GM21381 (cell line): ENCODE data around the gene ZXDC.

Source experiments
- ATAC-seq: cut with Tn5 transposase; IDR thresholded peaks from one replicate; pipeline ENCODE4 v1.9.1; 2021; ENCODE audit warnings: mild to moderate bottlenecking, moderate library complexity; ENCODE audit not compliant: unreplicated experiment

ZXDC gene

GRCh38 chr3:126512916-126513650 lies 37.4 kb upstream of the ZXDC start:
- no peak for ATAC-seq

DNA sequence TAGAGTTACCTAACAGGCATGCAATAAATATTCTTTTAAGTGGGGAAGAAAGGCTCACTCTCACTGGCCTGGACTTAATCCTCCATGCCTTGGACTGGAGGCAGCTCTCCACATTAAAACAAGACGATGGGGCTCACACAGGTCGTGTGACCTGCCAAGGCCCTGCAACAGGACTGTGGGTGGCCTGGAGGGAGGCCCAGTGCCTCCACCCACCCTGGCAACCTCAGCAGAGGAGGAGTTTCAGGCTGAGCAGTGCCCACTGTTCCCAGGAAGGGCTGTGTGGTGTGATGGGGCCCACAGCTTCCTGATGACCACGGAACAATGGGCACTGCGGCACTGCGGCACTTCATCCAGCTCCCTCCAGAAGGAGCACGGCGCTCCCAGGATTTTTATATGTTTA lies 36.3 kb upstream of the ZXDC start:
- ATAC-seq = no peak

DNA sequence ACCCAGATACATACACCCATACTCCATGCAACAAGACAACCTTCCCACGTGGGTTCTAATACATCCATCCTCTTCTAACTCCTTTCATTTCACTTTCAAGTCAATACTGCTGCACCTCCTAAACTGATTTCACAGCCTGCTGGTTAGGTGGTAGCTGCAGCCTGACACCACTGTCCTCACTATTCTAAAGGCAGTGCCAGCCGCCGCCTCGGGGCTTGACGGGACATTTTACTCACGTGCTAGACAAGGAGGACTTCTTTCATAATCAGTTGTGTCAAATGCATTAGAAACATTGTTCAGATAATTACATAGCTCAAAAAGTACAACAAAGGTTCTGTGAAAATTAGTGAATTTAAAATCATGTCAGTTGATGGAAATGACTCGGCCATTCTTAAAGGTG lies 35.6 kb upstream of the ZXDC start:
- no peak for ATAC-seq

DNA sequence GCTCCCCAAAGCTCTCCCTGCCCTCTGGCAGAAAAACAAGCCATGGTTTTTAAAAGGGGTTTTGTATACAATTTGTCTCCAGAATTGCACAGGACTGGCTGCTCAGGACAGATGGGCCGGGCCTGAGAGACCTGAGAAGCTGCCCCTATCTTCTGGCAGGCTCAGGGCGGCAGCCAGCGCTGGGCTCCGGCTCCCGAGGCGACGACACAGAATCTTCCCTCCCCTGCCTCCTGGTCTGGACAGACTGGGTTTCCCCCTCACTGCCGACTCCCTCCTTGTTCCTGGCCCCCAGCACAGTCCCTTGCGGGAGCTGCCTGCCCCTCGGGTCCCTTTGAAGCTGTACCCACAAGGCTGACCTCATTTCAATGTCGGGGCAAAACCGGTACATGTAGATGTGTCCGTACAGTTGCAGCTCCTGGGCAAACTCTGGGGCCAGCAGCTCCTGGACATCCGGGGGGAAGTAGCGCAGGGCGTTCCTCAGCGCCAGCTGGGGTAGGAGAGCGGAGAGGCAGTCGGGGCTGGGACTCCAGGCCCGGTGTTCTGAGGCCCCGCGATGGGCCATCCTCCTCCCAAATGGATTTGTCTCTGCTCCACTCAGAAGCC lies 34.7 kb upstream of the ZXDC start:
- no peak for ATAC-seq

- ATAC-seq = no peak
These were observed 34.1 kb upstream of the ZXDC start for GRCh38 chr3:126509597-126510307.

DNA sequence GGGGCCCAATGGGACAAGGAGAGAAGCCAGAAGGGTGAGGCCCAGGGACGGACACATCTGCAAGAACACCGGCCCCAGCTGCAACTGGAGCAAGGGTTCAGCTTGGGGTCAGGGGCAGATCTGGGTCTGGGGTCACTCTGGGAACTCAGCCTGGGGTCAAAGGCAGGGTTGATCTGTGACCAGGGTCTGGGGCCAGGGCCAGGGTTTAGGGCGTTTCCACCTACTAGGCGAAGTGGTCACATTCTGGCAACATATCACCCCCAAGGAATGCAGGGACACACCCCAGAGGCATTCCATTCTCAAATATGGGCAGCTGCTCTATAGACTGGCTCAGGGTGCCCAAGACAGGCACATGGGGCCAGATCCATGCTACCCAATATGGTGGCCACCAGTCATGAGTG lies 32.9 kb upstream of the ZXDC start:
- ATAC-seq = no peak

- no peak for ATAC-seq
These were observed 32.2 kb upstream of the ZXDC start for GRCh38 chr3:126507886-126508285.

- ATAC-seq = no peak
These were observed 28.0 kb upstream of the ZXDC start for GRCh38 chr3:126503701-126504100.

- ATAC-seq = no peak
These were observed 27.0 kb upstream of the ZXDC start for GRCh38 chr3:126502656-126503055.

- no peak for ATAC-seq
These were observed 26.0 kb upstream of the ZXDC start for GRCh38 chr3:126501736-126502135.

DNA sequence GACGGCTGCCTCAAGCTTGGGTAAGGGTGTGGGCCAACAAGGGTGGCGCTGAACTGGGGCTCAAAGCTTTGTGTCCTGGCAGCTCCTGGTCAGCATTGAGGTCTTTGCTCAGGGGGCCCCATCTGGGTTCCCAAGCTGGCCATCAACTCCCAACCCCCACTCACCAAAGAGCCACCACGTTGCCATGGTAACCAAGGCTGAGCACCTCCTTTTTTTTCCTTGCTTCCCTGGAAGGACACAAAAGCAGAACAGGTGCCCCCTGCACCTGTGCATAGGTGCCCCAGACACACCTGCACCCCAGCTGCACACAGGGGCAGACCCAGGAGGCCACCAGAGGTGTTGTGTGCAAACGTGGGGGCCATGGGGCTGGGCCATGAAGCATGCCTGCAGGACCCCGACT lies 25.4 kb upstream of the ZXDC start:
- no peak for ATAC-seq

DNA sequence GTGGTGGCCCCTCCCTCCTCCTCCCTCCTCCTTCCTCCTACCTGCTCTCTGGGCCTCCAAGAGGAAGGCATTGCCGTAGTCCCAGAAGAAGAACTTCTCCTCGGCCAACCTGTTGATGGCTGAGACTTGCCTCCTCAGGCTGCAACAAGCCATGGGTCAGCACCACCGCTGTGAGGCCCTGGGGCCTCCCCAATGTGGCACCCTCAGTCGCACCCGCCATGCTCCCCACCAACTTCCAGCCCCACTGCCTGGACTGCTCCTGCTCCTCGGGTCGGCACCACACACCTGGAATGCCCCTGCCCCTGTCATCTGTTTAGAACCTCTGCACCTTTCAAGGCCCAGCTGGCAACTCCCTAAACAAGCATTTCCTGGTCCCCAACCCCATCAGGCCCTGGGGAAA lies 24.3 kb upstream of the ZXDC start:
- no peak for ATAC-seq

DNA sequence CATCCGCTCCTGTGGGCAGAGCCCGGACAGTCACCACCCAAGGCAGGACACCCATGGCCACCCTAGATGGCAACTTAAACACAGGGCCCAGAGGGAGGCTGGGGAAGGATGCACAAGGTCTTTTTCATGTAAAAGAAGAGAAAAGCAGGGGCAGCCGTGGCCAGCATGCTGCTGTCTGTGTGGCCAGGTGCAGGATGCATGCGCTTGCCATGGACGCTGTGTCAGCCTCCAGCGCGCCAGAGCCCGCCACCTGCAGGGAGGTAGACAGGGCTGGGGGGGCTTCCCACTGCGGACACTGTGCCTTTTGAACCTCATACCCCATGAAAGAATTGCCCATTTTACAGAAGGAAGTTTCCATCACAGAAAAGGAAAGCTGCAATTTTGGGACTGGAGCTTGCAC lies 23.7 kb upstream of the ZXDC start:
- ATAC-seq = no peak

DNA sequence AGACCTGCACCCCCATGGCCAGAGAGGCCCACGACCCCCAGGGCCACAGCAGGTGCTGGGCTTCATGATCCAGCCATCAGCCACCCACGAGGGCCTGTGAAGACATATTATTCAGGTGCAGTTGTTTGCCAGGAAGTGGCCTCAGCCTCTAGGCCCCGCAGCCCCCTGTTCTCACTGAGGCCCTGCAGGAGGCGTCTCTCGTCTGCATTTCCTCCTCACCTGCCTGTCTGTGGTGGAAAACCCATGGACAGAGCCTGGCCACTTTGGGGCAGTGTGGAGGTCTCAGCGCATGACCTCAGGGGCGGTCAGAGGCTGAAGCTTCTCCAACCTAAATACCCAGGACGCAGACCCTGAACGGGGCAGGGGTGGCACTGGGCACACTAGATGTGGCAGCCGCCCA lies 23.2 kb upstream of the ZXDC start:
- ATAC-seq = no peak

- no peak for ATAC-seq
These were observed 22.8 kb upstream of the ZXDC start for GRCh38 chr3:126498461-126498860.

DNA sequence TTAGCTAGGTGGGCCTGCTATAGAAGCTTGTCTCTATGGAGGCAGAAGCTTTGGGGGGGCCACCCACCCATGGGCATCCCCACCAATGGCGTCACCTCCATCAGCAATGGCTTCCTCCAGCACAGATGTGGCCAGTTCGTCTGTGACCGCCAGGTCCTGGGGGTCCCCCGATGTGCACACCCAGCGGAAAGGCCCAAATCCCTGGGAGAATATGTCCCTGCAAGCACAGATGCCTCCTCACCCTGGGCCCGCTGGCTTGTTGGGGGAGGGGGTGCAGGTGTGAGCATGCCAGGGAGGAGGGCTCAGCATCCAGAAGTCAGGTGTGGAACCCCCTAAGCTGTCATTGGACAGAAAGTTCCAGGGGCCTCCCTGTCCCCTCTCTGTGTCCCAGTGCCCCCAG lies 22.3 kb upstream of the ZXDC start:
- ATAC-seq = no peak

GRCh38 chr3:126496894-126497850 lies 21.5 kb upstream of the ZXDC start:
- ATAC-seq = no peak

DNA sequence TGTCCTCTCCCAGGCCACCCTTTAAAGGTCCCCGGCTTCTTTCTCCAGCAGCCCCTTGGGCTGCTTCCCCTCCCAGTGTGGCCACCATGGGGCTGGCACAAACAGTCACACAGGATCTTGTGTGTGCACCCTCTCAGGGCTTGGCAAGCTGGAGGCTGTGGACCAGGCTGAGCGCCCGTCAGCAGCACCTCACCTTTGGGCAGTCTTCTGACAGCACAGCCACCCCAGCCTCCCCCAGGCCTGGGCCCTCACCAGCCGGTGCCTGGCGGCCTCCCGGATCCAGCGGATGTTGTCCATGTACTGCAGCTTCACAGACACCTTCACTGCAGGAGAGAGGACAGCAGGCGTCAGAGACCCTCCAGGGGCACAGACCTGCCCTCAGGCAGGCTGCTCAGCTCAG lies 20.1 kb upstream of the ZXDC start:
- no peak for ATAC-seq

- no peak for ATAC-seq
These were observed 19.2 kb upstream of the ZXDC start for GRCh38 chr3:126494970-126495230.

- ATAC-seq = no peak
These were observed 18.7 kb upstream of the ZXDC start for GRCh38 chr3:126494204-126494969.

GRCh38 chr3:126493739-126494138 lies 18.0 kb upstream of the ZXDC start:
- ATAC-seq = no peak
